Rectal smooth muscle tissue (tissue), 1 donor: ENCODE measurements around the gene CNOT8.

Experiments
- H3K27ac ChIP-seq: one replicate; pipeline ENCODE4 v1.7.0; 2013; ENCODE audit warnings: low read depth, low read length, inconsistent platforms
- H3K27me3 ChIP-seq: one replicate; pipeline ENCODE4 v1.7.0; 2013; ENCODE audit warnings: low read length; ENCODE audit not compliant: control insufficient read depth, insufficient read depth
- H3K36me3 ChIP-seq: one replicate; pipeline ENCODE4 v1.7.0; 2013; ENCODE audit warnings: low read length; ENCODE audit not compliant: control insufficient read depth, insufficient read depth
- H3K4me1 ChIP-seq: one replicate; pipeline ENCODE4 v1.7.0; 2013; ENCODE audit warnings: low read length; ENCODE audit not compliant: control insufficient read depth, insufficient read depth
- H3K4me3 ChIP-seq: one replicate; pipeline ENCODE4 v1.7.0; 2013; ENCODE audit warnings: low read length
- H3K9ac ChIP-seq: one replicate; pipeline ENCODE4 v1.7.0; 2013; ENCODE audit warnings: low read length

Gene CNOT8

DNA sequence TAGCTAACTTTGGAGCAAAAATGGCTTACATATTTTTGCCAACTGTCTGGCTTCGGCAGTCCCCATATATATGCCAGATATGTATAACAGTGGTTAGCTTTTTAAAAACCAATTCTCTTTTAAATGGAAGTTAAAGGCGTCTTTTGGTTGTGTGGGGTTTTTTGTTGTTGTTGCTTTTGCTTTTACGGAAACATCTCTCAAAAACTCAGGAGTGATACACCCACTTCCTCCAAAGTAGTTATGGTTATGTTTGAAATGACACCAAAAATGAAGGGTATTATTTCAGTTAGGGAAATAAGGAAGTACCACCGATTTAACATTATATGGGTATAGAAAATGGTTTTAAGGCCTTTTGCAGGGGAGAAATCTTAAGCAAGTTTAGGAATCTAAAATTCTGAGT, 2.3 kb downstream of the CNOT8 start:
- Histone ChIP-seq H3K4me3 (no peak overlapping the region), H3K4me1 (peaks cover 13% of the 10 kb centered on the region), H3K9ac (no peak overlapping the region), H3K36me3 (peaks cover 2% of the 10 kb centered on the region), H3K27me3 (no peaks in the 10 kb centered on the region), H3K27ac (no peak overlapping the region)

DNA sequence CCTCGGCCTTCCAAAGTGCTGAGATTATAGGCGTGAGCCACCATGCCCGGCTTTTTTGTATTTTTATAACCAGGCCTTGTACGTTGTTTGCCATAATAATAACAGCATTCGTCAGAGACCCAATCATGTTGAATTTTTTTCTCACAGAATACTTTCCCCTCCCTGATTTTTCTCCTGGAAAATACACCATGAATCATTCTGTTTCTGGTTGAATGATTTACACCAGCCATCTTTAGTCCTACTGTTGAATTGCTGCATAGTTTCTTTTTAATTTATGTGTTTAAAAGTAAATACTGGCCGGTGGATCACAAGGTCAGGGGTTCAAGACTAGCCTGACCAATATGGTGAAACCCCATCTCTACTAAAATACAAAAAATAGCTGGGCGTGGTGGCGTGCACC, 3.5 kb downstream of the CNOT8 start:
- Histone ChIP-seq H3K9ac (no peak overlapping the region), H3K4me1 (peaks cover 11% of the 10 kb centered on the region), H3K27me3 (no peaks in the 10 kb centered on the region), H3K4me3 (no peak overlapping the region), H3K36me3 (peaks cover 5% of the 10 kb centered on the region), H3K27ac (no peak overlapping the region)

DNA sequence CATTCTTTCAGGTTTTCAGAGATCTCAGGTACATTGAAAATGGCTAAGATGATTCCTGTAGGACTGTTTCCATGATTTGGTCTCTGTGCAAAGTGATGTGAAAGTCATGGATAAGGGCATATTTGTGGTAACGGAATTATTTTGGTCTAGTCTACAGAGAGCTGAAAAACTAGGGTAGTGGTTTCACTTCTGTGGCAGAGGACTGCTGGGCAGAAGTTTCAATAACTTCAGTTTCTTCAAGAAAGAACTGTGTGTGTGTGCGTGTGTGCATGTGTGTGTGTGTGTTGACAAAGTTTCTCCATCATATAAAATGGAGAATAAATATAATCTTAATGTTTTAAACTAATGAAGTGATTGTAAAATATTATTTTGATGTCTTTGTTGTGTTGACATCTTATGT, 4.3 kb downstream of the CNOT8 start:
- H3K27me3 ChIP-seq: no peaks in the 10 kb centered on the region
- H3K27ac ChIP-seq: no peak overlapping the region

DNA sequence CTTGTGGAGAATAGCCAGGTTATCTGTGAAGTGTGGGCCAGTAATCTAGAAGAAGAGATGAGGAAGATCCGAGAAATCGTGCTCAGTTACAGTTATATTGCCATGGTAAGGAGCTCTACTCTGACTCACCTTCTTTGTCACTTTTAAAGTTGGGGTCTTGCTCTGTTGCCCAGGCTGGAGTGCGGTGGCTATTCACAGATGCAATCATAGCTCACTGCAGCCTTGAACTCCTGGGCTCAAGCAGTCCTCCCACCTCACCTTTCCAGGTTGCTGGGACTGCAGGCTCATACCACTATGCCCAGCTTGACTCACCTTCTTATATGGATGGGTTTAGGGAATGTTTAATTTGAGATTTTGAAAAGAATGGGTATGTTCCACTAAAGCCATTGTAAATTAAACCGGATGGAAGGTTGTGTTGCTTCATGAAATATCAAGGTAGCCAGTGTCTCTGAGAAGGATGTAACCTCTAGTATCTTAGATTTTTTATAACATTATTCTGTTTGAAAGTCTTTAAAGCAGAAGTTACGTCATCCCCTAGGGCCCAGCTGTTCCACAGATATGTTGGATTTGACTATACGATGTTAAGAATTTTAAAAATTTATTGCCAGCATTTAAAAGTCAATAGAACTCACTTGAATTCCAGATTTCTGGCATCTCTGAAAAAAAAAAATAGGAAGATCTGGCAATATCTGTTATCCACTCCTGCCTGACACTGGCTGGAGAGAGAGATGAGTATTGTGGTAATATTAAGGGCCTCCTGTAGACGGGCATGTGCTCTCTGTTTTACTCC, 5.1 kb downstream of the CNOT8 start:
- peaks cover 5% of the 10 kb centered on the region for H3K36me3 ChIP-seq
- no peak overlapping the region for H3K27ac ChIP-seq
- H3K9ac ChIP-seq: no peak overlapping the region
- H3K27me3 ChIP-seq: no peaks in the 10 kb centered on the region
- H3K4me3 ChIP-seq: no peak overlapping the region
- H3K4me1 ChIP-seq: peaks cover 9% of the 10 kb centered on the region

More for the DNA sequence above, 4.3 kb downstream of the CNOT8 start:
- no peak overlapping the region for H3K9ac ChIP-seq
- H3K36me3 ChIP-seq: peaks cover 5% of the 10 kb centered on the region
- H3K4me1 ChIP-seq: peaks cover 9% of the 10 kb centered on the region
- no peak overlapping the region for H3K4me3 ChIP-seq

DNA sequence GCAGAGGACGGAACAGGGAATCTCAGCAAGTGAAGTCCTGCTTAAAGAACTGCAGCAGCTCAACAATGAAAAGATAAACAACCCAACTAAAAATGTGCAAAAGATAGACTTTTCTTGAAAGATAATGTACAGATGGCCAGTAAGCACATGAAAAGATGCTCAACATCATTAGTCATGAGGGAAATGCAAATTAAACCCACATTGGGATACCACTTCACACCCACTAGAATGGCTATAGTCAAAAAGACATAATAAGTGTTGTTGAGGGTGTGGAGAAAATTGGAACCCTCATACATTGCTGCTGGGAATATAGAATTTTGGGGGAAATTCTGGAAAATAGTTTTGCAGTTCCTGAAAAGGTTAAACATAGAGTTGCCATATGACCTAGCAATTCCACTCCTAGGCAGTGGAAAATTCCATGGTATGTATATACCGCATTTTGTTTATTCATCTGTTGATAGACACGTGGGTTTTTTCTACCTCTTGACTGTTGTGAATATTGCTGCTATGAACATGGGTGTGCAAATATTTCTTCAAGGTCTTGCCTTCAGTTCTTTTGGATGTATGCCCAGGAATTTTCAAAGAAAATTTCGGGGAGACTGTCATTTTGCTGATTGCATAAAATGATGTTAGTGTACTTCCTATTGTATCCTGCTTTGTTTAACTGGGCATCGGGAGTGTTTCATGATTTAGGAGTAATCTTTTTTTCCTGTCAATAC, 7.2 kb downstream of the CNOT8 start:
- Histone ChIP-seq H3K4me1 (peaks cover 1% of the 10 kb centered on the region), H3K4me3 (no peak overlapping the region), H3K36me3 (peaks cover 7% of the 10 kb centered on the region), H3K9ac (no peak overlapping the region), H3K27me3 (no peaks in the 10 kb centered on the region), H3K27ac (no peak overlapping the region)

DNA sequence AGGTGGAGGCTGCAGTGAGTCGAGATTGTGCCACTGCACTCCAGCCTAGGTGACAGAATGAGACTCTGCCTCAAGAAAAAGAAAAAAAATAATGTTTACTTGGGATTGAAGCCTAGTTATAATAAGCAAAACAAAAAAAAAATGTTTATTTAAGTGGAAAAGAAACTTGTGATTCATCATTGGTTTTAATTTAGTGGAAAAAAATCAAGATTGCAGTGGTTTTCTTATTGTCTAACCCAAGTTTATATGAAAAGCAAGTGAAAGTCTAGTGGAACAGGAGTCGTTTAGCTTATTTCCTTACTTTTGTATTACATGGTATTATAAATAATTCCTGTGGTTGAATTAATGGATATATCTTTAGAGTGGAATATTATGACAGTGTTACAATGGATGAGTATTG, 8.4 kb downstream of the CNOT8 start:
- H3K27me3 ChIP-seq: no peaks in the 10 kb centered on the region
- H3K4me1 ChIP-seq: no peaks in the 10 kb centered on the region
- H3K36me3 ChIP-seq: peaks cover 15% of the 10 kb centered on the region
- no peak overlapping the region for H3K9ac ChIP-seq
- H3K27ac ChIP-seq: no peak overlapping the region
- H3K4me3 ChIP-seq: no peak overlapping the region

DNA sequence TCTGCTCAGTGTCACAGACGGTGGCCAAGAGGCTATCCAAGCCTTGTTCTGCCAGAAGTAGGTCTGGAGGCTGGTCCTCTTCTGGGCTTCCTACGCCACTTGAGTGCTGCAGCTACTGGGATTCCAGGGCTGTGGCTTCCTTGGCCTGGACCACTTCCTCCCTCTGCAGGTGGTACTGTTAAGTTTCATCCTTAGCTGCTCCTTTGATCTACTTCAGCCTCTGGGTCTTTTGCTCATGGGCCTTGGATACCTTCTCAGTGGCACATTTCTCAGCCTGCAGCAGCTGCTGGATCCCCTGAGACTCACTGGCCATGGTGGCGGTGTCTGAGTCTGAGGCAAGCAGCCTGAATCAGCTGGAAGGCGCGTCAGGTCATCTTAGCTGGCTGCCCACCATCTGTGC, 10.3 kb downstream of the CNOT8 start:
- no peak overlapping the region for H3K9ac ChIP-seq
- H3K27me3 ChIP-seq: no peaks in the 10 kb centered on the region
- no peak overlapping the region for H3K27ac ChIP-seq
- H3K4me3 ChIP-seq: no peak overlapping the region
- H3K36me3 ChIP-seq: peaks cover 25% of the 10 kb centered on the region
- H3K4me1 ChIP-seq: no peaks in the 10 kb centered on the region

DNA sequence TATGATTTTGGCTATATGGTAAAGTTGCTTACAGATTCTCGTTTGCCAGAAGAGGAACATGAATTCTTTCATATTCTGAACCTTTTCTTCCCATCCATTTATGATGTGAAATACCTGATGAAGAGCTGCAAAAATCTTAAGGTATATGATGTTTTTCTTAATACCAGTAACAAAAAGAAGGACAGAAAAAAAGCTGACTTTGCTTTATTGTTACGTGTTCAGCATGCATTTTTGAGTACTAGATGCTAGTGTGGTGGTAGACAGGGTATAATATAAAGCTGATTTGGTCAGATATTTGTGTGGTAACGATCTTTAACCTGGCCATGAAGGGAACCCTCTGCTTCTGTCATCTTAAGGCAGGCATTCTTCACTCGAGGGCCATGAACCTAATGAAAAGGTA, 13.3 kb downstream of the CNOT8 start:
- Histone ChIP-seq H3K27ac (no peak overlapping the region), H3K36me3 (peaks cover 36% of the 10 kb centered on the region)

DNA sequence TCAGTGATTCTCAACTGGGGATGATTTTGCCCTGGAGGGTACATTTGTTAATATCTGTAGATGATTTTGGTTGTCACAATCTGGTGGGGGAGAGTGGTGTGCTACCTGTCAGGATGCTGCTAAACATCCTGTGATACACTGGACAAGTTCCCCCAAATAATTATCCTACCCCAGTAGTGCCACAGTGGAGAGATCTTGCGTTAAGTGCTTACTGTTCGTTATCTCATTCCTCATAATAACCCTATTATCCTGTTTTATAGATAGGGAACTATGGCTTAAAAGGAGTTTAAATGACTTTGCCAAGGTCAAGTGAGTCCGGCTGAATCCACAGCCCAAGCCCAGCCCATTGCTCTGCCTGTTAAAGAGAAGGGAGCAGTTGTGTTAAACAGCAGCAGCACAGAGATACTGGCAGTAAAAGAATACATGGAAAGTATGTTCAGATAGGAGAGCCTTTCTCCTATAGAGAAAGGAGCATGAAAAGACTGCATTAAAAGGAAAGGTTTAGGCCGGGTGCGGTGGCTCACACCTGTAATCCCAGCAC, 15.4 kb downstream of the CNOT8 start:
- no peaks in the 10 kb centered on the region for H3K4me1 ChIP-seq
- H3K9ac ChIP-seq: no peak overlapping the region
- peaks cover 36% of the 10 kb centered on the region for H3K36me3 ChIP-seq
- no peak overlapping the region for H3K27ac ChIP-seq
- H3K4me3 ChIP-seq: no peak overlapping the region
- no peaks in the 10 kb centered on the region for H3K27me3 ChIP-seq

More for the DNA sequence above, 13.3 kb downstream of the CNOT8 start:
- Histone ChIP-seq H3K27me3 (no peaks in the 10 kb centered on the region), H3K9ac (no peak overlapping the region), H3K4me1 (no peaks in the 10 kb centered on the region), H3K4me3 (no peak overlapping the region)

DNA sequence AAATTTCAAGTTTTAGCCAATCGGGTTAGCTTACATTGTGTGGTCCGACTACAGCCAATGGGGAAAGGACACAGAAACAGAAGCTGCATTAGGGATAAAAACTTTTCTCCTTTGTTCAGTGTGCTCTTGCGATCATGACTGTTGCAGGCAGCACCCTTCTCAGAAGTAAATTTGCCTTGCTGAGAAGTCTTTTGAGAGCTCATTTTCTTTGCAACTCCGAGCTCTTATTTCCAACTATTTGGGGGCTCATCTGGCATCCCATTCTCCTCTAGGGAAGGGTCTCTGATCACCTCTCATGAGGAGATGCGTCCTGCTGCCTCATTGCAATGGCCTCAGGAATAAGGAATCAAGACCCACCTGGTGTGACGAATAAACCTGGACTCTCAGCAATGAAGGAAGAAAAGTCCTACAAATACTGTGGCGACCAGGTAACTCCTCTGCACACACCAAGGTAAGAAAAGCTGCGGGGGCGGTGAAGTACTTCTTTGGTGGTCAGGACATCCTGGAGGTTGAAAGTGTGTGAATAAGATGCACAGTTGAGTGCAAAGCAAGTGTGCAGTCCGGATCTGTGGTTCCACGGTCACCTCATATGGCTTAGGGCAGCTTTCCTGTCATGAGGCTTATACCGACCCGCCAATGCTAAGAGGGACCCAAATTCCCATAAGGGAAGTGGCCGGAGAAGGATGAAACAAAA, 20.4 kb downstream of the CNOT8 start:
- H3K27me3 ChIP-seq: no peaks in the 10 kb centered on the region
- H3K36me3 ChIP-seq: peaks cover 15% of the 10 kb centered on the region
- H3K27ac ChIP-seq: no peak overlapping the region
- H3K9ac ChIP-seq: no peak overlapping the region
- no peaks in the 10 kb centered on the region for H3K4me1 ChIP-seq
- H3K4me3 ChIP-seq: no peak overlapping the region

DNA sequence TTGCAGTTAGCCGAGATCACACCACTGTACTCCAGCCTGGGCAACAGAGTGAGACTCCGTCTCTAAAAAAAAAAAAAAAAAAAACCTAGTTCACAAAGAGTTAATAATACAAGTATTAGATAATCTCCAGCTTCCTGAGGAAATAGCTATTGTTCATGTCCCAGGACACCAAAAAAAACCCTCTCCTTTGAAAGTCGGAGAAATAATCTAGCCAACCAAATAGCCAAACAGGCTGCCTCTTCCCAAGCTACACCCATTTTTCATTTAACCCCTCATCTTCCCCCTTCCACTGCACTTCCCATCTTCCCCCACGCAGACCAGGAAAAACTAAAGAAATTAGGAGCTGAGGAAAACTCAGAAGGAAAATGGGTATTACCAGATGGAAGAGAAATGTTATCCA, 23.6 kb downstream of the CNOT8 start:
- no peak overlapping the region for H3K9ac ChIP-seq
- H3K4me3 ChIP-seq: no peak overlapping the region
- H3K27me3 ChIP-seq: no peaks in the 10 kb centered on the region
- H3K4me1 ChIP-seq: no peaks in the 10 kb centered on the region
- H3K27ac ChIP-seq: no peak overlapping the region
- H3K36me3 ChIP-seq: peaks cover 17% of the 10 kb centered on the region

DNA sequence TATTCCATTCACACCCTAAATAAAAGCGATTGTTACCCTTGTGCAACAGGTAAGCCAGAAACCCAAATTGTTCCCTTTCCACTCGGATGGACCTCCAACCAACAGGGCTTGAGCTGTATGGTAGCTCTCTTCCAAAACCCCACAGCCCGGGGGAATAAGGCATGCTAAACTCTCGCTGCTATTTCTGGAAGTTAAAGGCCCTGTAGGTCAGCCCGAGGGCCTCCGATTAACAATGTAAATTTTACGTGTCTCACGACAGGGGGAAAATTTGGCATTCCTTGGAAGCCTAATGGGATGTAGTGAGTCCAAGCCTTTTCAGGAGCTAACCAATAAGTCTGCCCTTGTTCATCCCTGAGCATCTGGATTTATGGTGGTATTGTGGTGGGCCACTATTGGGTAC, 26.0 kb downstream of the CNOT8 start:
- no peak overlapping the region for H3K9ac ChIP-seq
- H3K36me3 ChIP-seq: peaks cover 29% of the 10 kb centered on the region
- H3K4me1 ChIP-seq: no peaks in the 10 kb centered on the region
- H3K4me3 ChIP-seq: no peak overlapping the region
- no peak overlapping the region for H3K27ac ChIP-seq
- no peaks in the 10 kb centered on the region for H3K27me3 ChIP-seq
